Esophagus muscularis mucosa (tissue), 4 donors: ENCODE results near the gene CD1E.

ENCODE experiments used
- EP300 ChIP-seq: sonication (generic); formaldehyde crosslinking; IDR thresholded peaks from one replicate; pipeline ENCODE4 v1.6.1; 2017; ENCODE audit warnings: antibody characterized with exemption
- POLR2A ChIP-seq: fragments of 450-650 bp; IDR thresholded peaks from one replicate; pipeline ENCODE4 v1.6.1; 2017; ENCODE audit warnings: antibody characterized with exemption, moderate library complexity, mild to moderate bottlenecking, low read depth
- POLR2AphosphoS5 ChIP-seq, 2 donors: sonication (generic); formaldehyde crosslinking; IDR thresholded peaks; one replicate each; pipeline ENCODE4 v1.6.1; 2017; ENCODE audit warnings: antibody characterized with exemption in 2 of 2
- TF ChIP-seq, protein P1 (sequence below), 3 experiments: fragments of 200-600 bp in 2 of 3; fragments of 450-650 bp in 1 of 3; sonication (generic) in 2 of 3; IDR thresholded peaks; one replicate each; pipeline ENCODE4 v1.5.1; 2017 to 2019; ENCODE audit warnings: antibody characterized with exemption in 3 of 3, mild to moderate bottlenecking in 2 of 3, moderate library complexity in 1 of 3

DNA sequence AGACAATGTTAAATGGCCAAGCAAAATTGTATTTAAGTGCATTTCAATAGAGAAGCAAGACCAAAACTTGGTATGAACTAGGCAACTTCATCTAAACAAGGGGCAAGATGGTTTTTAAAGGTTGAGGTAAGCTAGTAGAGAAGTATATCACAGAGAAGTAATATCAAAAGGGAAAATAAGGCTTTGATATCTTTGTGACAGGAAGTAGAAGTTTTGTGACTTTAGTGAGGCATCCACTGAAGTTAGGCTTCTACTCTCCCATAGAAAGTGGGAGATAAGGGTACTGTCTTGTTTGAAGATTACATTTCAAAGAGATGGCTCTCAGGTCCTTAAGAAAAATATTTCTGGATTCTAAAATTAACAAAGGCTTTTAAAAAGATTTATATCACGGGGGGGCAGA lies 36.6 kb downstream of the CD1E start:
- TF ChIP-seq POLR2A, result no peak
- TF ChIP-seq, protein P1, sequence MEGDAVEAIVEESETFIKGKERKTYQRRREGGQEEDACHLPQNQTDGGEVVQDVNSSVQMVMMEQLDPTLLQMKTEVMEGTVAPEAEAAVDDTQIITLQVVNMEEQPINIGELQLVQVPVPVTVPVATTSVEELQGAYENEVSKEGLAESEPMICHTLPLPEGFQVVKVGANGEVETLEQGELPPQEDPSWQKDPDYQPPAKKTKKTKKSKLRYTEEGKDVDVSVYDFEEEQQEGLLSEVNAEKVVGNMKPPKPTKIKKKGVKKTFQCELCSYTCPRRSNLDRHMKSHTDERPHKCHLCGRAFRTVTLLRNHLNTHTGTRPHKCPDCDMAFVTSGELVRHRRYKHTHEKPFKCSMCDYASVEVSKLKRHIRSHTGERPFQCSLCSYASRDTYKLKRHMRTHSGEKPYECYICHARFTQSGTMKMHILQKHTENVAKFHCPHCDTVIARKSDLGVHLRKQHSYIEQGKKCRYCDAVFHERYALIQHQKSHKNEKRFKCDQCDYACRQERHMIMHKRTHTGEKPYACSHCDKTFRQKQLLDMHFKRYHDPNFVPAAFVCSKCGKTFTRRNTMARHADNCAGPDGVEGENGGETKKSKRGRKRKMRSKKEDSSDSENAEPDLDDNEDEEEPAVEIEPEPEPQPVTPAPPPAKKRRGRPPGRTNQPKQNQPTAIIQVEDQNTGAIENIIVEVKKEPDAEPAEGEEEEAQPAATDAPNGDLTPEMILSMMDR (IDR thresholded peaks at IDR 0.05), result no peak
- no peak for TF ChIP-seq EP300
- TF ChIP-seq POLR2AphosphoS5 (IDR thresholded peaks at IDR 0.05), result no peak
